Prostate gland (tissue), 2 donors: ENCODE measurements around the gene VPS8.

Experiments
- POLR2A ChIP-seq: fragments of 450-650 bp; IDR thresholded peaks from one replicate; pipeline ENCODE4 v1.6.1; 2016; ENCODE audit warnings: antibody characterized with exemption, mild to moderate bottlenecking
- POLR2AphosphoS5 ChIP-seq: sonication (generic); formaldehyde crosslinking; IDR thresholded peaks from one replicate; pipeline ENCODE4 v1.6.1; 2017; ENCODE audit warnings: antibody characterized with exemption
- TF ChIP-seq, protein P1 (sequence below), 4 experiments: fragments of 200-600 bp in 2 of 4; fragments of 450-650 bp in 2 of 4; sonication (generic) in 2 of 4; IDR thresholded peaks; 1 replicate in 3 of 4; 2 replicates in 1 of 4; pipeline ENCODE4 v1.5.1; 2016 to 2019; ENCODE audit warnings: antibody characterized with exemption in 4 of 4, mild to moderate bottlenecking in 2 of 4, moderate library complexity in 2 of 4

DNA sequence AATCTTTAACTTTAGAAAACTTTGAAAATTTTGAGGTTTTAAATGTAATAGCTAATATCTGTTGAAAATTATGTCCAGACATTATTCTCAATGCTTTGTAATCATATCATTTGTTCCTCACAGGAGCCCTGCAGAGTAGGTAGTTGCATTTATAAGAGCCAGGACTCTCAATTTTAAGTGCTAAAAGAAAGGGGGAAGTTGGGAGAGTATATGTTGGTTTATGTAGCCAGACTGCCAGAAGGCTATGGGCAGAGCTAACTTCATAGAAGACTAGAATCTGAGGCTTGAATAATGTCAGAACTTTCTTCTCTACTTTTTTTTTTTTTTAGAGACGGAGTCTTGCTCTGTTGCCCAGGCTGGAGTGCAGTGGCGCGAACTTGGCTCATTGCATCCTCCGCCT, 9.1 kb downstream of the VPS8 start:
- TF ChIP-seq, protein P1, sequence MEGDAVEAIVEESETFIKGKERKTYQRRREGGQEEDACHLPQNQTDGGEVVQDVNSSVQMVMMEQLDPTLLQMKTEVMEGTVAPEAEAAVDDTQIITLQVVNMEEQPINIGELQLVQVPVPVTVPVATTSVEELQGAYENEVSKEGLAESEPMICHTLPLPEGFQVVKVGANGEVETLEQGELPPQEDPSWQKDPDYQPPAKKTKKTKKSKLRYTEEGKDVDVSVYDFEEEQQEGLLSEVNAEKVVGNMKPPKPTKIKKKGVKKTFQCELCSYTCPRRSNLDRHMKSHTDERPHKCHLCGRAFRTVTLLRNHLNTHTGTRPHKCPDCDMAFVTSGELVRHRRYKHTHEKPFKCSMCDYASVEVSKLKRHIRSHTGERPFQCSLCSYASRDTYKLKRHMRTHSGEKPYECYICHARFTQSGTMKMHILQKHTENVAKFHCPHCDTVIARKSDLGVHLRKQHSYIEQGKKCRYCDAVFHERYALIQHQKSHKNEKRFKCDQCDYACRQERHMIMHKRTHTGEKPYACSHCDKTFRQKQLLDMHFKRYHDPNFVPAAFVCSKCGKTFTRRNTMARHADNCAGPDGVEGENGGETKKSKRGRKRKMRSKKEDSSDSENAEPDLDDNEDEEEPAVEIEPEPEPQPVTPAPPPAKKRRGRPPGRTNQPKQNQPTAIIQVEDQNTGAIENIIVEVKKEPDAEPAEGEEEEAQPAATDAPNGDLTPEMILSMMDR (IDR thresholded peaks at IDR 0.05) = no peak
- TF ChIP-seq POLR2AphosphoS5 = no peak
- TF ChIP-seq POLR2A = no peak
